ENCODE measurements around the gene TOR1AIP1. TPM values are rescaled to one million over a fixed set of nuclear protein-coding genes. Genes with fewer than 3 reads are reported as not detected.

Gene TOR1AIP1
- total RNA-seq, 1 experiment from 2014 or later = 77.8 TPM

DNA sequence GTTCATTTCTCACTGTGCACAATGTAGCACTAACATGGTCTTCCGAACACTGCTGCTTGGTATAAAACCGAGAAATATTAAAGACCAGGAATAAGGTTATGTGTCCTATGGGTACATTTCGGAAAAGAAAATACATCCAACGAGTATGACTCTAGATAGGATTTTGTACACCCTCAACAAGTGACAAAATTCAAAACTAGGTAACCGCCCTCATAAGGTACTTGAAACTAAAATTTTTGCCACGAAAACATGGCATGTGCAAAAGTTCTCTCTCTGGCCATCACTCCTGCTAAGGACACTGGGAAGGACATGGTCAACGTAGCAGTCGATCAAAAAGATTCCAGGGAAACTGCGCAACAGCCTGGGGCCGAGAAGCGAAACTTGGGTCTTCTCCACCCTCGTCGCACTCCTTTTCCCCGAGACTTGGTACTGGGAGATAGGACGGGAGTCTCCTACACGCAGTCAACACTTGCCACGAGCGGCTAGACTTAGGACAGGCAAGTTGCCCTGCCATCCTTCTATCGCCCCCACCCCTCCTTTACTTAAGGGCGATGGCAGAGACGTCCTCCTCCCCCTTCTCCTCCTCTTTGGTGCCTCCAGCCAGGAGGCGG lies 338 bp upstream of the TOR1AIP1 start:
- DNase-seq (ENCODE audit: low read depth) = peak; percentile 92

DNA sequence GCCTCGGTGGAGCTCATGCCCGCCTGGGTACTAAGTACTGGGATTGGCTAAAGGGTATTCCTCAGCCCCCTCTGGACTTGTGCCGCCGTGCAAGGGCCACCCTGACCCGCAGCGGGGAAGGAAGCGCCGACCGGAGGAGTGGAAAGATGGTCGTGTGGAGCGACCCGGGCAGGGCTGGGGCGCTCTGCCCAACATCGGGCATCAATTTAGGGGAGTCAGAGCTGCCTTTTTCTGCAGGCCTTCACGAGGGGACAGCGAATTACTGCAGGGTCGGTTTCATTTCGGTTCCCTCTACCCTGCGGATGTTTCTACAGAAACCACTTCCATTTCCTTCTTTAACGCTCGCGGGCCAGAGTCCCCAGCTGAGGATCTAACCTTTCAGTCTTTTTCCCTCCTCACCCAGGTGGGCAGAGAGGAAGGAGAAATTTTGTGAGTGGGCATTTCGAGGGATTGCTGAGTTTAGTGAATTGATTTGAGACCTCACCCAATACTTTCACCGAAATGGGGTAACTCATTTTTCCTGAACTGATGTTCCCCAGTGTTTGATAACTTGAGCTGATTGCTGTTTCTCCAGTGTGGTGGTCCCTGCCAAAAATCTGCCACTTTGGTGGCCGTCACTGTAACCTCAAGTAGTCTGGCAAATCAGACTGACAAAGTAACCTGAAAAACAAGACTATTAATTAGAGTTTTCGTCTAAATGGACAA lies 1.1 kb downstream of the TOR1AIP1 start:
- no peak for DNase-seq (ENCODE audit: low read depth)

DNA sequence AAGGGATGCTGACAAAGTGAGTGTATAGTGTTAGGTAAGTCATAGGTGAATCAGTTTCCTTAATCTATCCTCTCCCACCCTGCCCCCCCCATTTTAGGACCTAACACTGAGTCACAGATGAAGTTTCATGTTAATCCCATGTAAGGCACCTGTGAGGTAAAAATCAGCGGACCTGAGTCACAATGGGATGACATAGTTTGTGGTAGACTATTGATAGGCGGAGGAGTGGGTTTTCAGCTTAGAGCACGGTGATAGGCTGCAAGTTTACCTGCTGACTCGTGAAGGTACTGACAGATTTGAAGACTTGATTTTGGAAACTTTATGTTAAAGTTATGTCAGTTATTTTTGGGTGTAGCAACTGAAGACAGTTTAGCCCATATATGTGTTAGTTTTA lies 1.7 kb downstream of the TOR1AIP1 start:
- DNase-seq (ENCODE audit: low read depth) = peak; percentile 57

DNA sequence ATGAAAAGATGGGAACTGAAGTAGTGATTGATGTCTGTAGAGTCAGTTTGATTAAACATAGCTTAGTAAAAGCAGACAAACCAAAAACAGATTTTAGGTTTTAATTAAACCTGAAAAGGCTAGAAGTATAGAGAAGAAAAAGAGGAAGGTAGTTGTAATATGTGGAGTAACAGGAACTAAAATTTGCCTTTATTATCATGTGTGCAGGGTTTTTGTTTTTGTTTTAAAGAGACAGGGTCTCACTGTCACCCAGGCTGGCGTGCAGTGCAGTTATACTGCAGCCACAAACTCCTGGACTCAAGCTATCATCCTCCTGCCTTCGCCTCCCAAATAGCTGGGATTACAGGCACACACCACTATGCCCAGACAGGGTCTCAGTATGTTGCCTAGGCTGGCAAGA lies 6.0 kb downstream of the TOR1AIP1 start:
- no peak for DNase-seq (ENCODE audit: low read depth)

DNA sequence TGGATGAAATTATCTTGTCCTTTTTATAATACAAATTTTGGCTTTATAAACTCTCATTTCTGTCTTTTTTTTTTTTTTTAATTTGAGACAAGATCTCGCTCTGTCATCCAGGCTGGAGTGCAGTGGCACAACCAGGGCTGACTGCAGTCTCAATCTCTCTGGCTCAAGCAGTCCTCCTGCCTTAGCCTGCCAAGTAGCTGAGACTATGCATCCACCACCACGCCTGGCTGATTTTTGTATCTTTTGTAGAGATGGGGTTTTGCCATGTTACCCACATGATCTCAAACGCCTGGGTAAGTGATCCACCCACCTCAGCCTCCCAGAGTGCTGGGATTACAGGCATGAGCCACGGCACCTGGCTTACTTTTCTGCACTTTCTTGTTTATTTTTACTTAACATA lies 7.5 kb downstream of the TOR1AIP1 start:
- DNase-seq (ENCODE audit: low read depth) = no peak

DNA sequence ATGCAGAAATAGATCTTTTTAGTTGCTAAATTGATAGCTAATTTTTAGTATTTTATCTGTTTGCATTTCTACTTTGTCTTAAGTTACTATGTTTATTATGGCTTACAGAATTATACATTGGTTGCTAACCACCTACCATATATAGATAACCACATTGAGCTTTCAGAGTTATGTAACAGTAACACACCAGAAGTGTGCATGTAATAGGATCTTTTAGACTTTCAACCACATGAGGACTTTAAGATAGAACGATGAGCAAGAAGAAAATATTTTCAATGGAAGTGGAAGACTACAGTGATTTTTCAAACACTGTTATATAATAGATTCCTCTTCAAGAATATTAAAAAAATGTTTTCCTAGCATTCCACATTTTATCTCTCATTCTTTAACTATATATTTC lies 28.8 kb downstream of the TOR1AIP1 start:
- no peak for DNase-seq (ENCODE audit: low read depth)

DNA sequence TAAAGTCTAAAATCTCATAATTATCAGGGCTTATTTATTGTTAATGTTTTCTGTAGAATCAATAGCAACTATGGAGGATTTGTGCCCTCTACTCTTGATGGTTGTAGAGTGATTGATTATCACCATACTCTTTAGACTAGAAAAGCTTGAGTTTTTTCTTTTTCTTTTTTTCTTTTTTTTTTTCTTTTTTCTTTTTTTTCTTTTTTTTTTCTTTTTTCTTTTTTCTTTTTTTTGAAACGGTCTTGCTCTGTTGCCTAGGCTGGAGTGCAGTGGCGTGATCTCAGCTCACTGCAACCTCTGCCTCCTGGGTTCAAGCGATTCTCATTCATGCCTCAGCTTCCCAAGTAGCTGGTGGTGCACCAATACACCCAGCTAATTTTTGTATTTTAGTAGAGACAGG lies 29.7 kb downstream of the TOR1AIP1 start:
- DNase-seq (ENCODE audit: low read depth) = no peak

DNA sequence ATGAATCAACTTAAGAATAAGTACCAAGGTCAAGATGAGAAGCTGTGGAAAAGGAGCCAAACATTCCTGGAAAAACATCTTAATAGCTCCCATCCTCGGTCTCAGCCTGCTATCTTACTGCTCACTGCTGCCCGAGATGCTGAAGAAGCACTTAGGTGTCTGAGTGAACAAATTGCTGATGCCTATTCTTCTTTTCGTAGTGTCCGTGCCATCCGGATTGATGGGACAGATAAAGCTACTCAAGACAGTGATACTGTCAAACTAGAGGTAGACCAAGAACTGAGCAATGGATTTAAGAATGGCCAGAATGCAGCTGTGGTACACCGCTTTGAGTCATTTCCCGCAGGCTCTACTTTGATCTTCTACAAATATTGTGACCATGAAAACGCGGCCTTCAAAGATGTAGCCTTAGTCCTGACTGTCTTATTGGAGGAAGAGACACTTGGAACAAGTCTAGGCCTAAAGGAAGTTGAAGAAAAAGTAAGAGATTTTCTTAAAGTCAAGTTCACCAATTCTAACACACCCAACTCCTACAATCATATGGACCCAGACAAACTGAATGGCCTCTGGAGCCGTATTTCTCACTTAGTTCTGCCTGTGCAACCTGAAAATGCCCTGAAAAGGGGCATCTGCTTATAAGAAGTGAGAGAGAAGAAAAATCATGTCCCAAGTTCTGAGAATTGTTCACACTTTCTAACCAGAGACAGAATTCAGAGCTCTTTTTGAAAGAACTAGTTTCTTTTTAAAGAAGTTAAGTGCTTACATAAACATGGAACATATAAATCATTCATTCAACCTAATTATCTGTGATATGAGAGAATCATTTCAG lies 35.7 kb downstream of the TOR1AIP1 start:
- no peak for DNase-seq (ENCODE audit: low read depth)

DNA sequence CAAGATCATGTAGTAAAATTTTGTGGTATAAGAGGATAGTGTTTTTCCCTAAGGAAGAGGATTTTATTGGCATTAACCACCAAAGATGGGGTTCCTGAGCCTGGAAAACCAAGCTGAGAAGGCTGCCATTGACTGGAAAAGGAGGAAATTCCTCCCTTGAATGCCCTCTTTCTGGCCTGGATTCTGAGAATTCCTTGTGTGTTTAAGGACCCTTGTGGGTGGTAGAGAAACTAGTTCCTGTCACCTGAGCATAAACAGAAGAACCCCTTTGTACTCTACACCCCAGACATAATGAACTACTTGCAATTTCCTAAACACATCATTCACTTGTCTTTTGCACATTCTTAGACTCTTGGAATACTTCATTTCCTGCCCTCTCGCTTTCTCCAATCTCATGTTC lies 39.4 kb downstream of the TOR1AIP1 start:
- no peak for DNase-seq (ENCODE audit: low read depth)

DNA sequence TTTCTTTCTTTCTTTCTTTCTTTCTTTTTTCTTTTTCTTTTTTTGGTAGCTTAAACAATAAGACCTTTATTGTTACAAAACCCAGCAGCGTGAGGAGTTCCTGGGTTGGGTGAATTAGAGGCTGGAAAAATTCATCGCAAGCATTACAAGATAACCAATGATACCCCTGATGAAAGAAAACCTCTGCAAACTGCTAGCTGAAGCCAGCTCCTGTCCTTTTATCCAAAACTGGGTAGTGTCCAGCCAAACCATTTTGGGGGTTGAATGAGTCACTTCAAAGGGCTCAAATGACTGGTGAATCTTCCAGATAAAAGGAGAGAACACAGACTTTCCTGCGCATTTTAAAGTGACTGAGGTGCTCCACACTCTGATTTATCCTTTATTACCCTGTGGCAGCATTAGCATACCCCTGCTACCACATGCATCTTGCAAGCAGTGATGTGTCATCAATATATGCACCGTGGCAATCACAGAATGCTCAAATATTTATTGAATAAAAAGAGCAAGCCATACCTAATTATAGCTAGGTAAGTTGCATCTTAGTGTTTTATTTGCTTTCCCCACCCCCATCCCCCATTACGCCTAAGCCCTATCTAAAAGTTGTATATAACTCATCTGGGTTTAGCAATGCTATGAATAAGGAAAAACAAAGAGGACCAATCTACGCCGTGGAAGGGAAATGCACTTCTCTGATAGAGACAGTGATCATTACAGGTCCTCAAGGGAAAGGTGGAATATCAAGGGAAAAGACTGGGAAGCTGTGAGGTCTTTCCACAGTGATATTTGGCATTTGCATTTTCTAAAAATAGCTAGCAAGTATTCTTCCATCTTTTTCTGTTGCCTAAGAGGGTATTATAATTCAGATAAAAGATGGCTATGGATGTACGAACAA lies 40.1 kb downstream of the TOR1AIP1 start:
- peak; percentile 43 for DNase-seq (ENCODE audit: low read depth)

DNA sequence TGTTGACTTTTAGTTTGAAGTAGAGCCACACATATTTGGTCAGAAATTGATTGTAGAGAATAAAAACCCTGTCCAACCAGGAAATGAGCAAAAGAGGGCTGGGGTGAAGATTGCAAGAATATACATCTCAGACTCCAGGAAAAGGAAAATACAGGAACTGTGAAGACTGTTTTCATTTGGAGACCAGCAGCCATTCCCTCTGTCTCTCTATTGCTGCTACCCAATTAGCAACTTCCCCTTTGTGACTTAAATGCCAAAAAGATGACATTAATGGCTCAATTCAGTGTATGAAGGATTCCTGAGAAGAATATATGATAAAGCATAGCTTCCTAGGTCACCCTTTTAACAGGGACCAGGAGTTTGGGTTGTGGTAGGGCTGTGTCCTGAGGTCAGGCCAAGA lies 40.9 kb downstream of the TOR1AIP1 start:
- DNase-seq (ENCODE audit: low read depth) = no peak

DNA sequence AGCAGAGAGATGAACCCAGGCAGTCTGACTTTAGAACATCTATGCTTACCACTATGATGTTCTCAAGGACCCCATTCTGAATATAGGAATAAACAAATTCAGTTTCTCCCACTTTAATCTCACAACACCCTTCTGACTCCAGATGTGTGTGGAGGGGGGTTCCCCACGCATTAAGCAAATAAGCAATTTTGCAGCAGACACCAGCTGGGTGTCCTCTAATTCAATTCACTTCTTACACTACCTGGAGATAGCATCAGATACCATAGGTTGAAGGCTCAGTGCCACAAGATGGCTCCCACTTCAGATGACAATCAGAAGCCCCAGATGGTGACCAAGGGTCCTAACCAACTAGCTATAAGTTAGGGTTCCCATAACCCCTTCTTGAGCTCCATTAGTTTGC lies 42.2 kb downstream of the TOR1AIP1 start:
- DNase-seq (ENCODE audit: low read depth) = no peak

DNA sequence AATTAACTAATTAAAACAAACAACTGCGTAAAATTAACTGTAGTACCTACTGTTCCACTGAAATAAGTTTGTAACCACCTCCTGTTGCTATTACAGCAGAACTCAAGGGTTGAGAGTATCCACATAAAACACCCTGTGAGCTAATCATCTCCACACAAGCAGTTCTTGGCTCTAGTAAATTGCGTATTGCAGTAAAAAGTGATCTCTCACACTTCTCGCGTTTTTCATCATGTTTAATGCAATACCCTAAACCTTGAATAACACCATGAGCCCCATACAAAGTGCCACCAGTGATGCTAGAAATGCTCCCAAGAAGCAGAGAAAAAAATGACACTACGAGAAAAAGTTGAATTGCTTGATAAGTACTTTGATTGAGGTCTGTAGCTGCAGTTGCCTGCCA lies 43.2 kb downstream of the TOR1AIP1 start:
- DNase-seq (ENCODE audit: low read depth) = no peak

DNA sequence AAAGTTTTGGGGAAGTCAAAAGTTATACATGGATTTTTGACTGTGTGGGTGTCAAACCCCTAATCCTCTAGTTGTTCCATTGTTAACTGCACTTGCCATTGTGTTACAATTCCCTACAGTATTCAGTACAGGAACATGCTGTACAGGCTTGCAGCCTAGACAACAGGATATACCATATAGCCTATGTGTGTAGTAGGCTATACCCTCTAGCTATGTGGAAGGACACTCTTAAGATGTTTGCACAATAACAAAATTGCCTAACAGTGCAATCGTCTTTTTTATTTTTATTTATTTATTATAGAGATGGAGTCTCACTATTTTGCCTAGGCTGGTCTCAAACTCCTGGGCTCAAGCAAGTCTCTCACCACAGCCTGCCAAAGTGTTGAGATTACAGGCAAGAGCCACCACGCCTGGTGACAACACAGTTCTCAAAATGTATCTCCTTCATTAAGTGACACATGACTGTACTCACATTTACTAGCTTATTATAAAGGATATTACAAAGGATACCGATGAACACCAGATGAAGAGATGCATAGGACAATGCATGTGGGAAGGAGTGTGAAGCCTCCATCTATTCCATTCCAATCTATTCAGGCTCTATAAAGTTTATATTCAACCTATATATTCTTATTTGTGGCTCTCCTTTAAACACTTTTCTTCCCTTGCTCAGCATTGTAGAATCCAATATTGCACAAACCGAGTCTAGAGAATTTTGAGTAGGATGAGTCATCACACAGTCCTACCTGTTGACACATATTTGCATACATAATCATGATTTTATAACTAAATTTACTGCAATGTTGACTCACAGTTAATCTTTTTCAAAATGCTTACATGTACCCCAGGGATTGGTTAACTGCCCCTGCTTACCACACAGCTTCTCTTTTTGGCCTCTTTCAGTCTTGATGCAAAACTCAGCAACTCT lies 44.1 kb downstream of the TOR1AIP1 start:
- DNase-seq (ENCODE audit: low read depth) = peak; percentile 67

DNA sequence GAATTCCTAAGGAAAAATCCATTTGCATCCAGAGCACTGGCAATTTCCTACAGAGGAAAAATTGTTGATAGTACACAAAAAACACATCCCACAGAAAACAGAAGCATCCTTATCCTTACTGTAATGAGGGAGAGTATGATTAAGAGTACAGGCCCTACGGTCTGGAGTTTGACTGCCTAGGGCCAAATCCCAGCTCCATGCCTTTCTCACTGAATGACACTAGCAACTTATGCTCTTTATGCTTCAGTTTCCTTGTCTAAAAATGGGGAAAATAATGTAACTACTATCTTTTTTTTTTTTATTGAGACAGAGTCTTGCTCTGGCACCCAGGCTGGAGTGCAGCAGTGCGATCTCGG lies 44.7 kb downstream of the TOR1AIP1 start:
- no peak for DNase-seq (ENCODE audit: low read depth)

DNA sequence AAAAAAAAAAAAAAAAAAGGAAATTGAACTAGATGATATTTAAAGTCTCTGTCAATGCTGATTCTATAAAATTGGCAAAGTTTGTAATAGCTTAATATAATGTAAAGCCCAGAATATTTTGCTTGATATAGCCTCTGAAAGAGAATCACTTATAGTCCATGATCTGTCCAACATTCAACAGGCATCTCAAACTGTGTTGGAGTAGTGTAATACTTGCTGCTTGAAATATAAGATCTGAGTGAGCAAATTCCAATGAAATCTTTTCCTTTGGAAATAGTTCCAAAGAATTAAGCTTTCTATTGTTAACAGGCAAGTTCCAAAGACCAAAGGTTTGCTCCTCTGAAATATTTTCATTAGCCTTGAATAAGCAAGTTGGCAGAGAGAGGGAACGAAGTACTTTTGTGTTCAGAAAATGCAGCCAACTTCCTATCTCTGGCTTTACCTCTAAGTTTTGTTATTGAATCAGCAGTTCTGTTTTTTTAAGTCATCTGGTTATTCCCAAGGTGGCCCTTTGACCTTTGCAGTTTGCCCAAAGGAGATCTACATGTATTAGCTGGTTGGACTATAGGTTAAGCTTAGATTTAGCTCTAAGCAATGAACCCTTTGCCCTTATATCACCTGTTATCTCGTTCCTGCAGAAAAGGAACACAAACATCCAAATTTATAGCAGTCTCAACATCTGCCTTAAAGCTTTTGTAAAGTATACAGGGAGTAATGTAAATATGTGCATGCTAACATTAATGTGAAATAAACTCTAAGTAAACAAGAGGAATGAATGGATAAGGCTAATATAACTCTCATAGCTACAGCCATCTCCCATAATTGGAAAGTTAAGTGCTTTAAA lies 48.1 kb downstream of the TOR1AIP1 start:
- DNase-seq (ENCODE audit: low read depth) = no peak

DNA sequence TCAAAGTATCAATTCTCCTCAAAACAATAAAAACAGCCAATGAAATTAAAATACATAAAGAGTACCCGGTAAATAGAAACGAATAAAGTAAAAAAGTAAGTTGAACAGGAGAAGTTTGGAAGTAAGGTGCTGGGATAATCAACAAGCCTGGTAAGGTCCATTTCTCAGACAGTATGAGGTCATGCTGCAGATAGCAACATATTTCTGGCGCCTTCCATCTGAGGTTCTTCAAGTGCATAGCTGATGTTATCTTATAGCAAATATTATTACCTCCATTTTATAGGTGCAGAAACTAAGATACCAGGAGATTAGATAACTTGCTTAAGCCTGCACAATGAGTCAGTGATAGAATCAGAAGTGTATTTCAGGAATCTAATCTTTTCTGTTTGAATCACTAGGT lies 48.8 kb downstream of the TOR1AIP1 start:
- peak; percentile 50 for DNase-seq (ENCODE audit: low read depth)

DNA sequence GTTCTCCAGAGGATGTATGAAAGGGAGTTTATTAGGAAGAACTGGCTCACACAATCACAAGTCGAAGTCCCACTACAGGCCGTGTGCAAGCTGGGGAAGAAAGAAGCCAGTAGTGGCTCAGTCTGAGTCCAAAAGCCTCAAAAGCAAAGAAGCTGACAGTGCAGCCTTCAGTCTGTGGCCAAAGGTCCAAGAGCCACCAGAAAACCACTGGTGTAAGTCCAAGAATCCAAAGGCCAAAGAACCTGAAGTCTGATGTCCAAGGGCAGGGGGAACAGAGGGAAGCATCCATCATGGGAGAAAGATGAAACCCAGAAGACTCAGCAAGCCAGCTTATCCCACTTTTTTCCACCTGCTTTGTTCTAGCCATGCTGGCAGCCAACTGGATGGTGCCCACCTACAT lies 51.1 kb downstream of the TOR1AIP1 start:
- DNase-seq (ENCODE audit: low read depth) = no peak

DNA sequence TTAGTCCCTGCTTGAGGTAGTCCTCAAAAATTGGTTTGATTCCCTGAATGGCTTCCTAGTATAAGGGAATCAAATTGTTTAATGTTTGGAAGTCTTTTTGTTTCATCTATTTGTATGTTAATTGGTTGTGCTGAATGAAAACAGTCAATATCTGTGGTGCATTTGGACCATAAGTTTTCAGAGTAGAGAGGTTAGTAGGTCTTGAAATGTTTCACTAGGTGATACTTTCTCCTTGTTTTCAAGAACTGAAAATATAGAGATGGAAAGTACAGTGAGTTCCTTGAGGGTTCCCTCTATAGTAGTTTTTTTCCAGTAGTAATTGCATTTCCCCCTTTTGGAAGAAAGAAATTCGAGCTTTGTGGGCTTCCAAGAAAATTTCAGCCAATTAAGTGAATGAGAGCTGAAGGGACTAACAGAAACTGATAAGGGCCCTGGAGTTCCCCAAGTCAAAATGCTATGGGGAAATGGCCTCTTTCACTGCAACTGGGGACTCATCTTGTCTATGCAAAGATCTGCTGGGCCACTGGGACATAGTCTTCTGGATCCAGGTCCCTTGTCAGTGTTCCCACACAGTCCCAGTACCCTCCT lies 53.9 kb downstream of the TOR1AIP1 start:
- no peak for DNase-seq (ENCODE audit: low read depth)

Measured in M059J (cell line).